Cardiac fibroblast (primary cell): ENCODE results near the gene NRGN.

ENCODE experiments used
- DNase-seq, 2 donors: peaks; one replicate each; pipeline versions ENCODE4 v3.0.0 to v3.0.0-alpha.2; 2010; ENCODE audit warnings: low read depth in 2 of 2
- H3K4me3 ChIP-seq, 2 donors: replicated peaks in 1 of 2; 1 replicate in 1 of 2; 2 replicates in 1 of 2; pipeline ENCODE4 v1.5.1; 2011; ENCODE audit warnings: low read depth in 2 of 2, low read length in 2 of 2, mild to moderate bottlenecking in 2 of 2, moderate library complexity in 1 of 2
- TF ChIP-seq, protein P1 (sequence below): IDR thresholded peaks from one replicate; pipeline ENCODE4 v1.5.1; 2011; ENCODE audit warnings: low read depth, mild to moderate bottlenecking, low read length, inconsistent platforms

The NRGN gene

DNA sequence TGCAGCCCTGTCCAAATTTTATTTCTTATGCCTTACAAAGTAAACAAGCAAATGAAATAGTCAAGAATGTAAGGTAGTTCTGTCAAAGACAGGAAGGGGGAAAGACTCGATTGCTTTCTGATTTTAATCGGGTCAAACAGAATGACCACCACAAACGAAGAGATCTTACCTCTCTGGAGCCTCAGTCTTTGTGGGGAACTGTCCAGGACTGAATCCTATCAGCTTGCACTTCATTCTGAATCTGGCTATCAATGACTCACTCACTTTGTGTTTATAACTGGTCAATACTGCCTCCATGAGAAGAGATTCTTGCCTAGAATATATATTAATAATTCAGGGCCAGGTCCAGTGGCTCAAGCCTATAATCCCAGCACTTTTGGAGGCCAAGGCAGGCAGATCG, 43.3 kb downstream of the NRGN start:
- TF ChIP-seq, protein P1, sequence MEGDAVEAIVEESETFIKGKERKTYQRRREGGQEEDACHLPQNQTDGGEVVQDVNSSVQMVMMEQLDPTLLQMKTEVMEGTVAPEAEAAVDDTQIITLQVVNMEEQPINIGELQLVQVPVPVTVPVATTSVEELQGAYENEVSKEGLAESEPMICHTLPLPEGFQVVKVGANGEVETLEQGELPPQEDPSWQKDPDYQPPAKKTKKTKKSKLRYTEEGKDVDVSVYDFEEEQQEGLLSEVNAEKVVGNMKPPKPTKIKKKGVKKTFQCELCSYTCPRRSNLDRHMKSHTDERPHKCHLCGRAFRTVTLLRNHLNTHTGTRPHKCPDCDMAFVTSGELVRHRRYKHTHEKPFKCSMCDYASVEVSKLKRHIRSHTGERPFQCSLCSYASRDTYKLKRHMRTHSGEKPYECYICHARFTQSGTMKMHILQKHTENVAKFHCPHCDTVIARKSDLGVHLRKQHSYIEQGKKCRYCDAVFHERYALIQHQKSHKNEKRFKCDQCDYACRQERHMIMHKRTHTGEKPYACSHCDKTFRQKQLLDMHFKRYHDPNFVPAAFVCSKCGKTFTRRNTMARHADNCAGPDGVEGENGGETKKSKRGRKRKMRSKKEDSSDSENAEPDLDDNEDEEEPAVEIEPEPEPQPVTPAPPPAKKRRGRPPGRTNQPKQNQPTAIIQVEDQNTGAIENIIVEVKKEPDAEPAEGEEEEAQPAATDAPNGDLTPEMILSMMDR = no peak
- no peak for DNase-seq
- H3K4me3 ChIP-seq = no peak overlapping the region

- no peak for DNase-seq
- TF ChIP-seq, protein P1 = no peak
- no peak overlapping the region for H3K4me3 ChIP-seq
These were observed 44.3 kb downstream of the NRGN start for GRCh38 chr11:124784051-124784450.

DNA sequence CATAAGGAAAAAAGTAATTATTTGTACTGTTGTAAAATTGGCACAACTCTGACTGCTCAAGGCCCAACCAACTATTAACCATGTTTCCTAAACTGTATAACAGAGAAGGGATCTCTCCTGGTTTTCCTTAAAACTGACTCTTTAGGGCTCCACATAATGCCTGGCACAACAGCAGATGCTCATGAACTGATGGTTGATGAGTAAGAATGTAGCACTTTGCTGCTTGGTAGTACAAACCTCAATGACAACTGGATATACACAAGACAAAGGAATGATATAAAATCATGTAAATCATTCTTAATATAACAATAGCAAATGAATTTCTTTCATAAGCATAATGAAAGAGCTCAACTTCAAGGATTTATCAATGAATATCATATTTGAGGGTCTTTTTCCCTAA, 48.8 kb downstream of the NRGN start:
- DNase-seq = no peak
- TF ChIP-seq, protein P1 = no peak
- no peak overlapping the region for H3K4me3 ChIP-seq

- no peak overlapping the region for H3K4me3 ChIP-seq
- DNase-seq = peak; percentile 24 to 30
- TF ChIP-seq, protein P1 = no peak
These were observed 52.0 kb downstream of the NRGN start for GRCh38 chr11:124791626-124792341.

DNA sequence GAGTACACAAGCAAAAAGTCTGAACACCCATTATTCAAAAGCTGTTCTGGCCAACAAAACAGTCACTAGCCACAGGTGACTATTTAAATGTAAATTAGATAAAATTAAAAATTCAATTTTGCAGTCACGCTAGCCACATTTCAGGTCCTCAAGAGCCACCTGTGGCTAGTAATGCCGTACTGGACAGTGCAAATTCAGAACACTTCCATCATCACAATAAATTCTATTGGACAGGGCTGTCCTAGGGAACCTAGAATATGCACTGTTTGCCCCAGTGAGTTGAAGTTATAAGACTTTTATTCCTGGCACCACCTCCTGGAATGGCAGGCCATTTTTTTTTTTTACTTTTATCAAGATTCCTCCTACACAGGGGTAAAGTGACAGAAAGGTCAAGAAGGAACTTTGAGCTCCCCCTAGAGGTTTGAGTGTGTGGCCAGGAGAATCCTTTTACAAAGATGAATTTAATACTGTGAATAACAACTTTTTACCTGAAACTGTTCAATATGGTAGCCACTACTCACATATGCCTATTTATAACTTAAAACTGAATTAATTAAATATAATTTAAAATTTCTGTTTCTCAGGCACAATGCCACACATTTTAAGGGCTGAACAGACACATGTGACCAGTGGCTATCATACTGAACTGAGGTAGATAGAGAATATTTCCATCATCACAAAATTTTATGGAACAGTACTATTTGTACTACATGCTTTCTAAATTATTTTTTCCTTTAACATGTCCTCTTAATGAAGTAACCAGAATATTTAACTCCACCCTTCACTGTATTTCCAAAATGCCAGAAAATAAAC, 53.9 kb downstream of the NRGN start:
- DNase-seq = peak; percentile 67 to 75
- TF ChIP-seq, protein P1 = peak; percentile 75
- H3K4me3 ChIP-seq = no peak overlapping the region

DNA sequence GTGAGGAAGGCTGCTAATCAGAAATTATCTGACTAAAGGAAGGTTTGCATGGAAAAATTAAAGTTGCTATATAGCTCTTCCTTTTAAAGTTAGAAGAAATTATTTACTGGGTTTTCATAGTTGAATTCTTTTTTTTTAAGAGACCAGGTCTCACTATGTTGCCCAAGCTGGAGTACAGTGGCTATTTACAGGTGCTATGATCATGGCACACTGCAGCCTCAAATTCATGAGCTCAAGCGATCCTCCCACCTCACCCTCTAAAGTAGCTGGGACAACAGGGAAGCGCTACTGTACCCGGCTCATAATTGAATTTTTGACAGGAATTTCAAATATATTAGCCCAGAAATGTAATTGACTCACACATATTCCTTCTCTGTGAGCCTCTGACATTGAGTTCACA, 56.6 kb downstream of the NRGN start:
- TF ChIP-seq, protein P1 = no peak
- no peak for DNase-seq
- H3K4me3 ChIP-seq = no peak overlapping the region
